ENCODE data around the gene EDC4.

EDC4 gene

GRCh38 chr16:67865318-67865717 is 7.5 kb upstream of the EDC4 start:
- H3K4me1 ChIP-seq (ENCODE audit: control insufficient read depth, insufficient read depth, low read length): no peaks in the 10 kb centered on the region
- no peaks in the 10 kb centered on the region for H3K9me3 ChIP-seq (ENCODE audit: control insufficient read depth, insufficient read depth, low read length)
- H3K9ac ChIP-seq (ENCODE audit: low read depth, low read length): no peak overlapping the region
- no peak overlapping the region for H3K27ac ChIP-seq (ENCODE audit: low read depth, low read length)
- H3K4me3 ChIP-seq (ENCODE audit: low read depth, low read length): no peak overlapping the region
- H3K27me3 ChIP-seq (ENCODE audit: control insufficient read depth, insufficient read depth, low read length): no peaks in the 10 kb centered on the region
- H3K36me3 ChIP-seq (ENCODE audit: control insufficient read depth, insufficient read depth, low read length): peaks cover 72% of the 10 kb centered on the region

GRCh38 chr16:67868290-67868689 is 4.6 kb upstream of the EDC4 start:
- Histone ChIP-seq H3K27ac (ENCODE audit: low read depth, low read length) (no peak overlapping the region), H3K9ac (ENCODE audit: low read depth, low read length) (no peak overlapping the region), H3K27me3 (ENCODE audit: control insufficient read depth, insufficient read depth, low read length) (no peaks in the 10 kb centered on the region), H3K4me1 (ENCODE audit: control insufficient read depth, insufficient read depth, low read length) (no peaks in the 10 kb centered on the region; the same call in 1 of the 2 replicates), H3K4me3 (ENCODE audit: low read depth, low read length) (no peak overlapping the region), H3K36me3 (ENCODE audit: control insufficient read depth, insufficient read depth, low read length) (peaks cover 68% of the 10 kb centered on the region), H3K9me3 (ENCODE audit: control insufficient read depth, insufficient read depth, low read length) (no peaks in the 10 kb centered on the region)

GRCh38 chr16:67869653-67870052 is 3.2 kb upstream of the EDC4 start:
- H3K9ac ChIP-seq (ENCODE audit: low read depth, low read length): no peak overlapping the region
- H3K4me3 ChIP-seq (ENCODE audit: low read depth, low read length): no peak overlapping the region
- H3K27ac ChIP-seq (ENCODE audit: low read depth, low read length): no peak overlapping the region
- H3K4me1 ChIP-seq (ENCODE audit: control insufficient read depth, insufficient read depth, low read length): peaks cover 2% of the 10 kb centered on the region; the same call in 1 of the 2 replicates
- H3K9me3 ChIP-seq (ENCODE audit: control insufficient read depth, insufficient read depth, low read length): no peaks in the 10 kb centered on the region
- H3K36me3 ChIP-seq (ENCODE audit: control insufficient read depth, insufficient read depth, low read length): peaks cover 68% of the 10 kb centered on the region
- no peaks in the 10 kb centered on the region for H3K27me3 ChIP-seq (ENCODE audit: control insufficient read depth, insufficient read depth, low read length)

DNA sequence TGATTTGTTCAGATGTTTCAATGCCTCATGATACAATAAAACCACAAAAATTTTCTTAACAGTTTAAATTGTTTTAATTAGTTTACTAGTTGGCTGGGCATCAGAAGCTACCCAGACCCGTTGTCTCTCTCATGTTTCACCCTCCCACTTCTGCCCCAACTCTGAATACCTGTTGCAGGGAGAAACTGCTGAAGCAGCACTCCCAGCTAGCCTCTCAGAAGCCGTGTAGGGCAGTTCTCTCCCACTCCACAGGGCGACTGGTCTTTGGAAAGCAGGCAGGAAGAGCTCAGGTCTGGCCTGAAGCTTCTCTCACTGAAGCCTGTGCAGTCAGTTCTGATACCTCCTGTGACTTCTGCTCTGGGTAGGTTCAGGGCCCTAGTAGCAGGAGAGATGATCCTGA is 1.6 kb upstream of the EDC4 start:
- Histone ChIP-seq H3K27me3 (ENCODE audit: control insufficient read depth, insufficient read depth, low read length) (no peaks in the 10 kb centered on the region), H3K4me1 (ENCODE audit: control insufficient read depth, insufficient read depth, low read length) (peaks cover 2% of the 10 kb centered on the region; the same call in 1 of the 2 replicates), H3K9me3 (ENCODE audit: control insufficient read depth, insufficient read depth, low read length) (no peaks in the 10 kb centered on the region), H3K36me3 (ENCODE audit: control insufficient read depth, insufficient read depth, low read length) (peaks cover 63% of the 10 kb centered on the region), H3K4me3 (ENCODE audit: low read depth, low read length) (no peak overlapping the region), H3K27ac (ENCODE audit: low read depth, low read length) (no peak overlapping the region), H3K9ac (ENCODE audit: low read depth, low read length) (no peak overlapping the region)

- Histone ChIP-seq H3K36me3 (ENCODE audit: control insufficient read depth, insufficient read depth, low read length) (peaks cover 64% of the 10 kb centered on the region), H3K27me3 (ENCODE audit: control insufficient read depth, insufficient read depth, low read length) (no peaks in the 10 kb centered on the region), H3K4me3 (ENCODE audit: low read depth, low read length) (peak overlapping the region; percentile 95), H3K9me3 (ENCODE audit: control insufficient read depth, insufficient read depth, low read length) (no peaks in the 10 kb centered on the region), H3K27ac (ENCODE audit: low read depth, low read length) (peak overlapping the region; percentile 32), H3K4me1 (ENCODE audit: control insufficient read depth, insufficient read depth, low read length) (peaks cover 2% of the 10 kb centered on the region; the same call in 1 of the 2 replicates), H3K9ac (ENCODE audit: low read depth, low read length) (peak overlapping the region; percentile 45; the same call in 1 of the 2 replicates)
Measured at GRCh38 chr16:67872131-67872630, 671 bp upstream of the EDC4 start.

GRCh38 chr16:67873435-67874370 is 851 bp downstream of the EDC4 start:
- Histone ChIP-seq H3K27me3 (ENCODE audit: control insufficient read depth, insufficient read depth, low read length) (no peaks in the 10 kb centered on the region), H3K27ac (ENCODE audit: low read depth, low read length) (peak overlapping the region; percentile 64), H3K36me3 (ENCODE audit: control insufficient read depth, insufficient read depth, low read length) (peaks cover 64% of the 10 kb centered on the region)

GRCh38 chr16:67874372-67874771 is 1.5 kb downstream of the EDC4 start:
- H3K27me3 ChIP-seq (ENCODE audit: control insufficient read depth, insufficient read depth, low read length): no peaks in the 10 kb centered on the region
- H3K4me1 ChIP-seq (ENCODE audit: control insufficient read depth, insufficient read depth, low read length): peaks cover 2% of the 10 kb centered on the region; the same call in 1 of the 2 replicates
- no peak overlapping the region for H3K27ac ChIP-seq (ENCODE audit: low read depth, low read length)
- H3K9me3 ChIP-seq (ENCODE audit: control insufficient read depth, insufficient read depth, low read length): no peaks in the 10 kb centered on the region
- H3K4me3 ChIP-seq (ENCODE audit: low read depth, low read length): peak overlapping the region; percentile 95
- no peak overlapping the region for H3K9ac ChIP-seq (ENCODE audit: low read depth, low read length)
- peaks cover 64% of the 10 kb centered on the region for H3K36me3 ChIP-seq (ENCODE audit: control insufficient read depth, insufficient read depth, low read length)

More at GRCh38 chr16:67873435-67874370, 851 bp downstream of the EDC4 start:
- Histone ChIP-seq H3K4me3 (ENCODE audit: low read depth, low read length) (peak overlapping the region; percentile 95), H3K4me1 (ENCODE audit: control insufficient read depth, insufficient read depth, low read length) (peaks cover 2% of the 10 kb centered on the region; the same call in 1 of the 2 replicates), H3K9me3 (ENCODE audit: control insufficient read depth, insufficient read depth, low read length) (no peaks in the 10 kb centered on the region), H3K9ac (ENCODE audit: low read depth, low read length) (peak overlapping the region; percentile 84)

DNA sequence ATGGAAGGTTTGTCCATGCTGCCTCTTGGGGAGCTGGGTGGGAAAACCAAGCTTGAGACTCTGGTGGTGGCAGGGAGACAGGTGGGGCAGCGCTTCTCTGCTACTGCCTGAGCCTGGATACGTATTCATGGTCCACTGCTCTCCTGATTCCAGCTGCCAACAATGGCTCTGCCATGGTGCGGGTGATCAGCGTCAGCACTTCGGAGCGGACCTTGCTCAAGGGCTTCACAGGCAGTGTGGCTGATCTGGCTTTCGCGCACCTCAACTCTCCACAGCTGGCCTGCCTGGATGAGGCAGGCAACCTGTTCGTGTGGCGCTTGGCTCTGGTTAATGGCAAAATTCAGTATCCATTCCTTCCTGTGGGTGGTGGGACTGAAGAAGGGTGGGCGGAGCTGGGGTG is 4.2 kb downstream of the EDC4 start:
- Histone ChIP-seq H3K9ac (ENCODE audit: low read depth, low read length) (no peak overlapping the region), H3K4me1 (ENCODE audit: control insufficient read depth, insufficient read depth, low read length) (peaks cover 2% of the 10 kb centered on the region; the same call in 1 of the 2 replicates), H3K4me3 (ENCODE audit: low read depth, low read length) (no peak overlapping the region), H3K9me3 (ENCODE audit: control insufficient read depth, insufficient read depth, low read length) (no peaks in the 10 kb centered on the region), H3K36me3 (ENCODE audit: control insufficient read depth, insufficient read depth, low read length) (peaks cover 65% of the 10 kb centered on the region), H3K27ac (ENCODE audit: low read depth, low read length) (no peak overlapping the region), H3K27me3 (ENCODE audit: control insufficient read depth, insufficient read depth, low read length) (no peaks in the 10 kb centered on the region)

GRCh38 chr16:67878232-67878631 is 5.4 kb downstream of the EDC4 start:
- H3K4me3 ChIP-seq (ENCODE audit: low read depth, low read length): no peak overlapping the region
- no peak overlapping the region for H3K9ac ChIP-seq (ENCODE audit: low read depth, low read length)
- H3K27ac ChIP-seq (ENCODE audit: low read depth, low read length): no peak overlapping the region
- H3K9me3 ChIP-seq (ENCODE audit: control insufficient read depth, insufficient read depth, low read length): no peaks in the 10 kb centered on the region
- H3K36me3 ChIP-seq (ENCODE audit: control insufficient read depth, insufficient read depth, low read length): peaks cover 75% of the 10 kb centered on the region
- H3K4me1 ChIP-seq (ENCODE audit: control insufficient read depth, insufficient read depth, low read length): 0 out of 2 replicates have a peak, but pooled peaks cover 2% of the 10 kb centered on the region
- no peaks in the 10 kb centered on the region for H3K27me3 ChIP-seq (ENCODE audit: control insufficient read depth, insufficient read depth, low read length)

GRCh38 chr16:67878846-67879245 is 6.0 kb downstream of the EDC4 start:
- H3K4me1 ChIP-seq (ENCODE audit: control insufficient read depth, insufficient read depth, low read length): peaks cover 2% of the 10 kb centered on the region; the same call in 1 of the 2 replicates
- no peaks in the 10 kb centered on the region for H3K27me3 ChIP-seq (ENCODE audit: control insufficient read depth, insufficient read depth, low read length)
- peaks cover 80% of the 10 kb centered on the region for H3K36me3 ChIP-seq (ENCODE audit: control insufficient read depth, insufficient read depth, low read length)
- no peak overlapping the region for H3K27ac ChIP-seq (ENCODE audit: low read depth, low read length)
- no peaks in the 10 kb centered on the region for H3K9me3 ChIP-seq (ENCODE audit: control insufficient read depth, insufficient read depth, low read length)
- H3K4me3 ChIP-seq (ENCODE audit: low read depth, low read length): no peak overlapping the region
- H3K9ac ChIP-seq (ENCODE audit: low read depth, low read length): no peak overlapping the region

DNA sequence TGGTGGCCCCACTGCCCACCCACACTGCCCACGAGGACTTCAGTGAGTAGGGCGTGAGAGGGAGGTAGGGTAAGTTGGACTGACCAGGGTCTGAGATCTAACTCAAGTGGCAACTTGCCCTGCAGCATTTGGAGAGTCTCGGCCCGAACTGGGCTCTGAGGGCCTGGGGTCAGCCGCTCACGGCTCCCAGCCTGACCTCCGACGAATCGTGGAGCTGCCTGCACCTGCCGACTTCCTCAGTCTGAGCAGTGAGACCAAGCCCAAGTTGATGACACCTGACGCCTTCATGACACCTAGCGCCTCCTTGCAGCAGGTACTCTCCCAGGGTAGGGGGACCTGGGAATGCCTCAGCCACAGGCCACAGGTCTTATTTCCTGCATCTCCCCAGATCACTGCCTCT is 6.6 kb downstream of the EDC4 start:
- no peaks in the 10 kb centered on the region for H3K27me3 ChIP-seq (ENCODE audit: control insufficient read depth, insufficient read depth, low read length)
- peaks cover 3% of the 10 kb centered on the region for H3K4me1 ChIP-seq (ENCODE audit: control insufficient read depth, insufficient read depth, low read length)
- no peak overlapping the region for H3K9ac ChIP-seq (ENCODE audit: low read depth, low read length)
- H3K4me3 ChIP-seq (ENCODE audit: low read depth, low read length): no peak overlapping the region
- no peak overlapping the region for H3K27ac ChIP-seq (ENCODE audit: low read depth, low read length)
- H3K9me3 ChIP-seq (ENCODE audit: control insufficient read depth, insufficient read depth, low read length): no peaks in the 10 kb centered on the region
- peaks cover 85% of the 10 kb centered on the region for H3K36me3 ChIP-seq (ENCODE audit: control insufficient read depth, insufficient read depth, low read length)
